KMS-11 (cell line): Measurements from ENCODE around the gene IL6R.

Source experiments
- H2AFZ ChIP-seq: fragments of 200-600 bp; sonication (generic); 2 replicates; pipeline ENCODE4 v1.6.1; 2016; ENCODE audit warnings: antibody characterized with exemption, mixed run types, low read depth
- H3K27ac ChIP-seq: fragments of 200-600 bp; sonication (generic); 2 replicates; pipeline ENCODE4 v1.6.1; 2016; ENCODE audit warnings: mild to moderate bottlenecking, mixed run types
- H3K27me3 ChIP-seq: fragments of 200-600 bp; sonication (generic); 2 replicates; pipeline ENCODE4 v1.6.1; 2017; ENCODE audit warnings: mild to moderate bottlenecking, low read depth, mixed run types, moderate library complexity; ENCODE audit not compliant: insufficient read depth
- H3K36me3 ChIP-seq: fragments of 200-600 bp; sonication (generic); 2 replicates; pipeline ENCODE4 v1.6.1; 2017; ENCODE audit warnings: mild to moderate bottlenecking, mixed run types; ENCODE audit not compliant: insufficient read depth
- H3K4me1 ChIP-seq: fragments of 200-600 bp; sonication (generic); 2 replicates; pipeline ENCODE4 v1.6.1; 2016; ENCODE audit warnings: mild to moderate bottlenecking, low read depth, mixed run types; ENCODE audit not compliant: poor library complexity, severe bottlenecking
- H3K4me2 ChIP-seq: fragments of 200-600 bp; sonication (generic); 2 replicates; pipeline ENCODE4 v1.7.0; 2016; ENCODE audit warnings: mild to moderate bottlenecking, mixed run types
- H3K4me3 ChIP-seq: fragments of 200-600 bp; sonication (generic); IDR thresholded peaks from 2 replicates; pipeline ENCODE4 v1.6.1; 2017; ENCODE audit warnings: low read depth, low read length, mixed read lengths; ENCODE audit not compliant: insufficient read depth
- H3K79me2 ChIP-seq: fragments of 200-600 bp; sonication (generic); 2 replicates; pipeline ENCODE4 v1.6.1; 2016; ENCODE audit warnings: low read depth, mixed run types; ENCODE audit not compliant: insufficient read depth
- H3K9ac ChIP-seq: fragments of 200-600 bp; sonication (generic); 2 replicates; pipeline ENCODE4 v1.6.1; 2016; ENCODE audit warnings: mild to moderate bottlenecking, mixed run types
- H4K20me1 ChIP-seq: fragments of 200-600 bp; sonication (generic); 2 replicates; pipeline ENCODE4 v1.6.1; 2016; ENCODE audit warnings: mild to moderate bottlenecking, mixed run types; ENCODE audit not compliant: insufficient read depth
- TF ChIP-seq, protein P1 (sequence below): fragments of 200-600 bp; sonication (generic); conservative IDR thresholded peaks from 2 replicates; pipeline ENCODE4 v1.6.1; 2017; ENCODE audit warnings: low read depth, mild to moderate bottlenecking, antibody characterized with exemption, low read length, moderate library complexity, mixed read lengths

IL6R gene

GRCh38 chr1:154496383-154496782, 91.2 kb downstream of the IL6R start:
- Histone ChIP-seq H4K20me1 (no peaks in the 10 kb centered on the region), H3K4me3 (no peak overlapping the region), H3K36me3 (no peaks in the 10 kb centered on the region), H3K4me1 (peaks cover 13% of the 10 kb centered on the region), H3K27me3 (no peaks in the 10 kb centered on the region), H3K27ac (no peak overlapping the region), H3K9ac (no peak overlapping the region), H3K4me2 (no peak overlapping the region), H3K79me2 (no peaks in the 10 kb centered on the region), H2AFZ (no peak overlapping the region)
- TF ChIP-seq, protein P1, sequence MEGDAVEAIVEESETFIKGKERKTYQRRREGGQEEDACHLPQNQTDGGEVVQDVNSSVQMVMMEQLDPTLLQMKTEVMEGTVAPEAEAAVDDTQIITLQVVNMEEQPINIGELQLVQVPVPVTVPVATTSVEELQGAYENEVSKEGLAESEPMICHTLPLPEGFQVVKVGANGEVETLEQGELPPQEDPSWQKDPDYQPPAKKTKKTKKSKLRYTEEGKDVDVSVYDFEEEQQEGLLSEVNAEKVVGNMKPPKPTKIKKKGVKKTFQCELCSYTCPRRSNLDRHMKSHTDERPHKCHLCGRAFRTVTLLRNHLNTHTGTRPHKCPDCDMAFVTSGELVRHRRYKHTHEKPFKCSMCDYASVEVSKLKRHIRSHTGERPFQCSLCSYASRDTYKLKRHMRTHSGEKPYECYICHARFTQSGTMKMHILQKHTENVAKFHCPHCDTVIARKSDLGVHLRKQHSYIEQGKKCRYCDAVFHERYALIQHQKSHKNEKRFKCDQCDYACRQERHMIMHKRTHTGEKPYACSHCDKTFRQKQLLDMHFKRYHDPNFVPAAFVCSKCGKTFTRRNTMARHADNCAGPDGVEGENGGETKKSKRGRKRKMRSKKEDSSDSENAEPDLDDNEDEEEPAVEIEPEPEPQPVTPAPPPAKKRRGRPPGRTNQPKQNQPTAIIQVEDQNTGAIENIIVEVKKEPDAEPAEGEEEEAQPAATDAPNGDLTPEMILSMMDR: no peak

- no peak overlapping the region for H3K4me2 ChIP-seq
- H3K27me3 ChIP-seq: no peaks in the 10 kb centered on the region
- H3K9ac ChIP-seq: no peak overlapping the region
- no peaks in the 10 kb centered on the region for H4K20me1 ChIP-seq
- no peak overlapping the region for H3K4me3 ChIP-seq
- H3K27ac ChIP-seq: no peak overlapping the region
- TF ChIP-seq, protein P1: no peak
- H3K79me2 ChIP-seq: no peaks in the 10 kb centered on the region
- H3K36me3 ChIP-seq: no peaks in the 10 kb centered on the region
- H3K4me1 ChIP-seq: peaks cover 13% of the 10 kb centered on the region
- H2AFZ ChIP-seq: peak overlapping the region; percentile 2; the same call in 1 of the 2 replicates
Measured at GRCh38 chr1:154497026-154497806, 92.1 kb downstream of the IL6R start.

GRCh38 chr1:154499446-154499845, 94.3 kb downstream of the IL6R start:
- Histone ChIP-seq H3K27ac (no peak overlapping the region), H3K36me3 (no peaks in the 10 kb centered on the region), H3K9ac (no peak overlapping the region), H2AFZ (no peak overlapping the region), H4K20me1 (no peaks in the 10 kb centered on the region), H3K4me2 (no peak overlapping the region), H3K4me3 (no peak overlapping the region), H3K27me3 (no peaks in the 10 kb centered on the region), H3K4me1 (peaks cover 13% of the 10 kb centered on the region), H3K79me2 (no peaks in the 10 kb centered on the region)
- TF ChIP-seq, protein P1: no peak

GRCh38 chr1:154500533-154500932, 95.4 kb downstream of the IL6R start:
- Histone ChIP-seq H4K20me1 (no peaks in the 10 kb centered on the region), H3K4me2 (no peak overlapping the region), H3K36me3 (no peaks in the 10 kb centered on the region), H3K27me3 (no peaks in the 10 kb centered on the region), H2AFZ (no peak overlapping the region), H3K27ac (no peak overlapping the region), H3K9ac (no peak overlapping the region), H3K79me2 (no peaks in the 10 kb centered on the region), H3K4me3 (no peak overlapping the region), H3K4me1 (peaks cover 13% of the 10 kb centered on the region)
- TF ChIP-seq, protein P1: no peak
